Parathyroid adenoma (tissue), 2 donors: ENCODE results near the gene IRF4.

Source experiments
- H2AFZ ChIP-seq: fragments of 300-600 bp; sonication (generic); one replicate; pipeline ENCODE4 v1.7.0; 2017; ENCODE audit warnings: antibody characterized with exemption, mild to moderate bottlenecking
- H3K27ac ChIP-seq: fragments of 300-600 bp; sonication (generic); one replicate; pipeline ENCODE4 v1.7.0; 2017
- H3K27me3 ChIP-seq: fragments of 300-600 bp; sonication (generic); one replicate; pipeline ENCODE4 v1.7.0; 2017; ENCODE audit warnings: low read length; ENCODE audit not compliant: control insufficient read depth, insufficient read depth
- H3K36me3 ChIP-seq: fragments of 300-600 bp; sonication (generic); one replicate; pipeline ENCODE4 v1.7.0; 2017; ENCODE audit warnings: low read length; ENCODE audit not compliant: control insufficient read depth, insufficient read depth
- H3K4me1 ChIP-seq: fragments of 300-600 bp; sonication (generic); one replicate; pipeline ENCODE4 v1.7.0; 2017; ENCODE audit warnings: control low read depth
- H3K4me2 ChIP-seq: fragments of 300-600 bp; sonication (generic); one replicate; pipeline ENCODE4 v1.7.0; 2017; ENCODE audit warnings: low read length
- H3K4me3 ChIP-seq: fragments of 300-600 bp; sonication (generic); one replicate; pipeline ENCODE4 v1.7.0; 2017; ENCODE audit warnings: low read depth, low read length
- H3K79me2 ChIP-seq: fragments of 300-600 bp; sonication (generic); one replicate; pipeline ENCODE4 v1.7.0; 2017; ENCODE audit warnings: control low read depth
- H3K9ac ChIP-seq: fragments of 300-600 bp; sonication (generic); one replicate; pipeline ENCODE4 v1.7.0; 2017; ENCODE audit warnings: mild to moderate bottlenecking
- H3K9me3 ChIP-seq: fragments of 300-600 bp; sonication (generic); one replicate; pipeline ENCODE4 v1.7.0; 2017; ENCODE audit warnings: low read length; ENCODE audit not compliant: control insufficient read depth
- CTCF ChIP-seq: fragments of 300-600 bp; sonication (generic); IDR thresholded peaks from one replicate; pipeline ENCODE4 v1.7.0; 2017; ENCODE audit warnings: antibody characterized with exemption, mild to moderate bottlenecking
- donor health status: primary hyperparathyroidism.

Gene IRF4

GRCh38 chr6:362231-362923, 29.2 kb upstream of the IRF4 start:
- Histone ChIP-seq H3K4me2 (no peak overlapping the region), H3K9me3 (no peaks in the 10 kb centered on the region), H3K9ac (no peak overlapping the region), H3K4me3 (no peak overlapping the region), H3K27ac (no peak overlapping the region), H3K79me2 (no peaks in the 10 kb centered on the region), H3K4me1 (no peaks in the 10 kb centered on the region), H3K27me3 (no peaks in the 10 kb centered on the region), H2AFZ (no peak overlapping the region), H3K36me3 (no peaks in the 10 kb centered on the region)
- no peak for TF ChIP-seq CTCF

- Histone ChIP-seq H2AFZ (no peak overlapping the region), H3K79me2 (no peaks in the 10 kb centered on the region), H3K4me3 (no peak overlapping the region), H3K9ac (no peak overlapping the region), H3K4me2 (no peak overlapping the region), H3K4me1 (no peaks in the 10 kb centered on the region), H3K9me3 (no peaks in the 10 kb centered on the region), H3K36me3 (no peaks in the 10 kb centered on the region), H3K27me3 (no peaks in the 10 kb centered on the region), H3K27ac (no peak overlapping the region)
- no peak for TF ChIP-seq CTCF
Measured at GRCh38 chr6:362924-363249, 28.7 kb upstream of the IRF4 start.

- H3K4me3 ChIP-seq = no peak overlapping the region
- H3K4me2 ChIP-seq = no peak overlapping the region
- no peak overlapping the region for H3K27ac ChIP-seq
- no peak for TF ChIP-seq CTCF
- H3K9ac ChIP-seq = no peak overlapping the region
- H3K79me2 ChIP-seq = no peaks in the 10 kb centered on the region
- no peaks in the 10 kb centered on the region for H3K4me1 ChIP-seq
- no peaks in the 10 kb centered on the region for H3K36me3 ChIP-seq
- no peaks in the 10 kb centered on the region for H3K9me3 ChIP-seq
- H3K27me3 ChIP-seq = no peaks in the 10 kb centered on the region
- H2AFZ ChIP-seq = no peak overlapping the region
Measured at GRCh38 chr6:363291-363690, 28.3 kb upstream of the IRF4 start.

- no peak for TF ChIP-seq CTCF
- Histone ChIP-seq H2AFZ (no peak overlapping the region), H3K27me3 (no peaks in the 10 kb centered on the region), H3K4me1 (no peaks in the 10 kb centered on the region), H3K4me3 (no peak overlapping the region), H3K4me2 (no peak overlapping the region), H3K27ac (no peak overlapping the region), H3K9me3 (no peaks in the 10 kb centered on the region), H3K79me2 (no peaks in the 10 kb centered on the region), H3K9ac (no peak overlapping the region), H3K36me3 (no peaks in the 10 kb centered on the region)
Measured at GRCh38 chr6:363909-364308, 27.6 kb upstream of the IRF4 start.
